Bronchial epithelial cell (primary cell): Measurements from ENCODE around the gene C2CD2. TPM values are rescaled to one million over a fixed set of nuclear protein-coding genes. Genes with fewer than 3 reads are reported as not detected.

Experiments used
- DNase-seq: peaks from one replicate; pipeline ENCODE4 v3.0.0-alpha.2; 2010; ENCODE audit warnings: low read depth
- FAIRE-seq: peaks from 2 replicates; lab custom pipeline; 2011; peaks lifted over from hg19 to GRCh38; lab: Jason Lieb, UNC
- H3K27me3 ChIP-seq: 2 replicates; pipeline ENCODE4 v1.5.1; 2011; ENCODE audit warnings: low read length; ENCODE audit not compliant: control insufficient read depth, insufficient read depth
- H3K36me3 ChIP-seq: 2 replicates; pipeline ENCODE4 v1.5.1; 2011; ENCODE audit warnings: low read length; ENCODE audit not compliant: control insufficient read depth, insufficient read depth
- H3K4me3 ChIP-seq: 2 replicates; pipeline ENCODE4 v1.5.1; 2011; ENCODE audit warnings: mild to moderate bottlenecking, low read depth, low read length, control low read depth
- CTCF ChIP-seq: IDR thresholded peaks from 2 replicates; pipeline ENCODE4 v1.5.1; 2011; ENCODE audit warnings: mild to moderate bottlenecking, moderate library complexity, low read length, control low read depth, inconsistent platforms; ENCODE audit not compliant: insufficient read depth, severe bottlenecking
- total RNA-seq: library from RNA; depleted of rRNA; stranded (reverse); fragments of >200 nt; gene quantifications from 2 replicates; pipeline ENCODE4 v1.2.1, GENCODE V29; 2014

The C2CD2 gene
- total RNA-seq, 1 donor from 2014 or later, result 6.6 TPM

DNA sequence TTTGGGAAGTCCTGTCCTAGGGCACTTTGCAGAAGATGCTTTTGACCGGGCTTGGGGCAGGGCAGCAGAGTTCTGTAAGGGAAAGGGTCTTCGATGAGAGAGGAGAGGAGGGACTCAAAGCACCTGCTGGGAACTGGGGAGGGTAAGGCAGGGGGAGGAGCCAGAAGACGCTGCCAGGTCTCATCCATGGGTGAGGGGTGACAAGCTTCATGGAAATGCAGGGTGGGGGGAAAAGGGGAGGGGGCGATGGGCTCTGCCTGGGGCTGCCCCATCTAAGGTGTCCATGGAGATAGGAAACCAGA, 20.9 kb upstream of the C2CD2 start:
- Histone ChIP-seq H3K36me3 (no peaks in the 10 kb centered on the region), H3K27me3 (no peaks in the 10 kb centered on the region), H3K4me3 (no peak overlapping the region)
- no peak for FAIRE-seq
- DNase-seq, result no peak
- TF ChIP-seq CTCF, result no peak

- no peak for DNase-seq
- H3K4me3 ChIP-seq, result no peak overlapping the region
- FAIRE-seq, result no peak
- no peaks in the 10 kb centered on the region for H3K27me3 ChIP-seq
- no peak for TF ChIP-seq CTCF
- H3K36me3 ChIP-seq, result no peaks in the 10 kb centered on the region
Observed at GRCh38 chr21:41973861-41974751, 20.3 kb upstream of the C2CD2 start.

GRCh38 chr21:41973427-41973831, 19.6 kb upstream of the C2CD2 start:
- Histone ChIP-seq H3K4me3 (no peak overlapping the region), H3K36me3 (no peaks in the 10 kb centered on the region), H3K27me3 (no peaks in the 10 kb centered on the region)
- DNase-seq, result no peak
- no peak for TF ChIP-seq CTCF
- FAIRE-seq, result peak; percentile 75

DNA sequence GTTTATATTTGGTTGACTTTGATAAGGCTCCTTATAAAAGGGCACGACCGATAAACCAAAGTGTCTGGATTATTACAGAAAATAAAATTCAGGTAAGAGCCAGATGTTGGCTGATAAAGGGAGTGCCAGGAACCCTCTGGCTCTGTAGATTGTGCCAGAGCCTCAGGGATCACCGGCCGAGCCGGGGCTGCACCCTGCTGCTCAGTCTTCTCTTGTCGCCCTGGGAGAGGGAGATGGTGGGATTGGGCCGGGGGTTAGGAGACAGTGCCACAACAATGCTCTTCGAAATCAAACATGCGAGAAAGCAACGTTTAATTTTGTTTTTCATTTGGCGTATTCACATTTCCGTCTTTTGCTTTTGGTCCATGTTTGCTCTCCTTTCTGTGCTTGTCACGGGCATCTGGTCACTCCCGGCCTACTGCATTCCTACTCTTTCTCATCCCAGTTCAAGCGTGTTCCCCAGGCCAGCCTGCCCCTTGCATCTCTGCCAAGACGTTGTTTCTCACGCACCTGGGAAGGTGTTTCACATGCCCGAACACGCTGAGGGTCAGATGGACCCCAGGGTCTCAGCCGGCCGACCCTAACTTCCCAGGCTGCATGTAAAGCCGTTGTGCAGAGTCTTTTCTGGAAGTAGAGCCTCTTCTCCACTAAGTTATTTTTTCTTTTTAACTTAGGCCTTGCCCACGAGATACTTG, 18.8 kb upstream of the C2CD2 start:
- no peak for TF ChIP-seq CTCF

GRCh38 chr21:41971891-41972290, 18.1 kb upstream of the C2CD2 start:
- H3K27me3 ChIP-seq, result no peaks in the 10 kb centered on the region
- no peak for FAIRE-seq

More for the DNA sequence above, 18.8 kb upstream of the C2CD2 start:
- no peaks in the 10 kb centered on the region for H3K36me3 ChIP-seq
- DNase-seq (no peak), FAIRE-seq (no peak)
- H3K27me3 ChIP-seq, result no peaks in the 10 kb centered on the region
- no peak overlapping the region for H3K4me3 ChIP-seq

More at GRCh38 chr21:41971891-41972290, 18.1 kb upstream of the C2CD2 start:
- no peak overlapping the region for H3K4me3 ChIP-seq
- no peak for TF ChIP-seq CTCF
- no peaks in the 10 kb centered on the region for H3K36me3 ChIP-seq
- DNase-seq, result no peak
